Endothelial cell of umbilical vein (primary cell): ENCODE results near the gene GRM5. TPM values are rescaled to one million over a fixed set of nuclear protein-coding genes. Genes with fewer than 3 reads are reported as not detected.

Experiments used
- BruUV-seq: library from RNA; stranded (reverse); fragments of 400-500 nt; replicated peaks from 2 replicates; lab custom pipeline; 2021; lab: Mats Ljungman, UMichigan
- CTCF ChIA-PET: fragments of 300-600, 350-600 bp; sonication (Branson Sonifier 250); formaldehyde crosslinking; loops from one replicate; lab custom pipeline; 2021; ENCODE audit warnings: antibody characterized with exemption, inconsistent platforms; lab: Charles Lee
- POLR2A ChIA-PET: fragments of 300-600, 350-600 bp; sonication (Branson Sonifier 250); formaldehyde crosslinking; loops from one replicate; lab custom pipeline; 2021; ENCODE audit warnings: antibody characterized with exemption, inconsistent platforms; lab: Charles Lee
- DNase-seq: peaks from one replicate; pipeline ENCODE4 v3.0.0-alpha.2; 2011; ENCODE audit warnings: low read depth, low spot score
- FAIRE-seq: peaks from 2 replicates; lab custom pipeline; 2011; peaks lifted over from hg19 to GRCh38; lab: Jason Lieb, UNC
- H2AFZ ChIP-seq: 2 replicates; pipeline ENCODE4 v1.6.0; 2012; ENCODE audit warnings: low read depth, low read length, control low read depth, inconsistent platforms
- H3K27ac ChIP-seq: 2 replicates; pipeline ENCODE4 v1.5.1; 2011; ENCODE audit warnings: low read depth, mild to moderate bottlenecking, control low read depth, low read length, moderate library complexity; ENCODE audit not compliant: insufficient read depth
- H3K27me3 ChIP-seq, 2 experiments: 2 replicates each; pipeline versions ENCODE4 v1.6.0 to v1.6.1; 2011; ENCODE audit warnings: low read length in 2 of 2, mixed read lengths in 1 of 2; ENCODE audit not compliant: control insufficient read depth in 2 of 2, insufficient read depth in 2 of 2
- H3K36me3 ChIP-seq, 2 experiments: 2 replicates in 1 of 2; 3 replicates in 1 of 2; pipeline ENCODE4 v1.5.1; 2011; ENCODE audit warnings: low read length in 2 of 2, mild to moderate bottlenecking in 1 of 2, moderate library complexity in 1 of 2; ENCODE audit not compliant: control insufficient read depth in 2 of 2, insufficient read depth in 2 of 2; ENCODE audit errors: extremely low read depth in 1 of 2
- H3K4me1 ChIP-seq: 3 replicates; pipeline ENCODE4 v1.5.1; 2011; ENCODE audit warnings: mild to moderate bottlenecking, low read length; ENCODE audit not compliant: control insufficient read depth, insufficient read depth; ENCODE audit errors: extremely low read depth
- H3K4me2 ChIP-seq: 2 replicates; pipeline ENCODE4 v1.6.1; 2011; ENCODE audit warnings: low read length, control low read depth, mixed read lengths; ENCODE audit not compliant: insufficient read depth
- H3K4me3 ChIP-seq, 3 experiments: fragments of 200-600 bp in 1 of 3; sonication (generic), shearing (Covaris generic) in 1 of 3; replicated peaks in 1 of 3; 2 replicates each; pipeline ENCODE4 v1.5.1; 2011 to 2016; ENCODE audit warnings: control low read depth in 3 of 3, low read length in 3 of 3, mild to moderate bottlenecking in 2 of 3, inconsistent platforms in 1 of 3, low read depth in 1 of 3, moderate library complexity in 1 of 3; ENCODE audit not compliant: insufficient read depth in 1 of 3
- H3K79me2 ChIP-seq: 2 replicates; pipeline ENCODE4 v1.6.0; 2012; ENCODE audit warnings: low read length, inconsistent platforms; ENCODE audit not compliant: control insufficient read depth, insufficient read depth
- H3K9ac ChIP-seq: replicated peaks from 2 replicates; pipeline ENCODE3; 2011; ENCODE audit warnings: low read length, control low read depth; ENCODE audit not compliant: insufficient read depth; ENCODE audit errors: extremely low read depth
- H3K9me1 ChIP-seq: replicated peaks from 3 replicates; pipeline ENCODE4 v1.6.0; 2011; ENCODE audit warnings: mild to moderate bottlenecking, low read length; ENCODE audit not compliant: control insufficient read depth, insufficient read depth; ENCODE audit errors: extremely low read depth
- H3K9me3 ChIP-seq: replicated peaks from 2 replicates; pipeline ENCODE4 v1.5.1; 2012; ENCODE audit warnings: low read length, inconsistent platforms; ENCODE audit not compliant: control insufficient read depth, insufficient read depth
- H4K20me1 ChIP-seq: replicated peaks from 2 replicates; pipeline ENCODE3; 2011; ENCODE audit warnings: mild to moderate bottlenecking, low read length; ENCODE audit not compliant: control insufficient read depth, insufficient read depth; ENCODE audit errors: extremely low read depth
- EZH2 ChIP-seq: IDR thresholded peaks from 2 replicates; pipeline ENCODE4 v1.6.1; 2012; ENCODE audit warnings: borderline replicate concordance, low read depth, mild to moderate bottlenecking, moderate library complexity, low read length, inconsistent platforms; ENCODE audit not compliant: severe bottlenecking
- FOS ChIP-seq: IDR thresholded peaks from 2 replicates; pipeline ENCODE4 v1.6.1; 2011; ENCODE audit warnings: mild to moderate bottlenecking, low read length, moderate library complexity, borderline replicate concordance; ENCODE audit not compliant: insufficient read depth
- GATA2 ChIP-seq: IDR thresholded peaks from 2 replicates; pipeline ENCODE4 v1.7.0; 2011; ENCODE audit warnings: low read depth, mild to moderate bottlenecking, moderate library complexity, mixed read lengths, low read length; ENCODE audit not compliant: insufficient read length, insufficient read depth
- JUN ChIP-seq: IDR thresholded peaks from 2 replicates; pipeline ENCODE4 v1.6.1; 2011; ENCODE audit warnings: borderline replicate concordance, low read depth; ENCODE audit not compliant: insufficient read length, insufficient read depth
- MYC ChIP-seq: IDR thresholded peaks from one replicate; pipeline ENCODE4 v1.6.1; 2011; ENCODE audit warnings: mild to moderate bottlenecking, low read depth, low read length
- POLR2A ChIP-seq: IDR thresholded peaks from 2 replicates; pipeline ENCODE4 v1.6.1; 2012; ENCODE audit warnings: low read depth, mild to moderate bottlenecking, control low read depth, low read length
- POLR2AphosphoS5 ChIP-seq: IDR thresholded peaks from 2 replicates; pipeline ENCODE4 v1.6.1; 2012; ENCODE audit warnings: low read depth, mild to moderate bottlenecking, control low read depth, low read length, moderate library complexity; ENCODE audit not compliant: insufficient read depth
- dilution Hi-C: fragments of 300-500 bp; cut with MboI; formaldehyde crosslinking; loops from one replicate; pipeline ENCODE4 v1.15.0; 2019; ENCODE audit warnings: low sequenced_read_pairs; ENCODE audit not compliant: extremely low pct_ligation_motif_present
- intact Hi-C: fragments of 100-400 bp; cut with micrococcal nuclease; formaldehyde crosslinking; loops from one replicate; pipeline ENCODE4 v1.10.0; 2022
- polyA plus RNA-seq, 4 experiments: library from polyadenylated mRNA; depleted of rRNA in 3 of 4; stranded (reverse) in 3 of 4; unstranded in 1 of 4; fragments of >200 nt; gene quantifications; 2 replicates each; pipeline versions ENCODE4 v1.2.1 to v1.2.3, GENCODE V29; 2011 to 2012; ENCODE audit warnings: missing spikeins in 1 of 4
- total RNA-seq: library from RNA; stranded (reverse); gene quantifications from 2 replicates; pipeline ENCODE4 v1.2.3, GENCODE V29; 2021
- TF ChIP-seq, protein P1 (sequence below): IDR thresholded peaks from 2 replicates; pipeline ENCODE4 v1.6.1; 2011; ENCODE audit not compliant: insufficient read depth, insufficient read length
- TF ChIP-seq, protein P2 (sequence below), 2 donors: IDR thresholded peaks; 1 replicate in 1 of 2; 2 replicates in 1 of 2; pipeline ENCODE4 v1.5.1; 2011; ENCODE audit warnings: low read length in 2 of 2, mild to moderate bottlenecking in 2 of 2, moderate library complexity in 2 of 2, control low read depth in 1 of 2, inconsistent platforms in 1 of 2, low read depth in 1 of 2; ENCODE audit not compliant: insufficient read depth in 1 of 2; ENCODE audit errors: extremely low read depth in 1 of 2

Gene GRM5
- total and polyA plus RNA-seq, 2 donors (not counting 3 experiments of a cell fraction or from before 2014, with no cell fraction given) = 0.10 to 0.11 TPM

DNA sequence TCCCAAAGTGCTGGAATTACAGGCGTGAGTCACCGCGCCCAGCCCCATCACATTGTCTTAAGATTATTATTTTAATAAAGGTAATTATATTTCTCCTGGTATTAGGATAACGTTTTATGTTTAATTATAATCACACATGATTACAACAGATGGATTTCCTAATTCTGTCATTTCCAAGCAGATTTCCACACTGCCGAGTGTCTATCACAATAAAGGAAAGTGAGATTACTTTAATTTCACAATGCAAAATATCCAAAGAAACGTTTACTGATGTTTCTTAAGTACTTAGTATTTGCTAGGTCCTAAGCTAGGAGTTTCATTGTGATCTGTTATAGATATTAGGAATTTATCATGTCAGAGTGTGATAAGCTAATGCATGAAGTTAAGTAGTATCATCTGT lies 524.8 kb downstream of the GRM5 start:
- Histone ChIP-seq H4K20me1 (no peaks in the 10 kb centered on the region), H3K79me2 (no peaks in the 10 kb centered on the region), H3K27me3 (no peaks in the 10 kb centered on the region), H3K36me3 (no peaks in the 10 kb centered on the region), H3K4me1 (peaks cover 29% of the 10 kb centered on the region), H3K4me3 (no peak overlapping the region), H2AFZ (no peak overlapping the region), H3K27ac (no peak overlapping the region), H3K9me3 (no peaks in the 10 kb centered on the region), H3K9ac (no peak overlapping the region), H3K9me1 (no peaks in the 10 kb centered on the region), H3K4me2 (no peak overlapping the region)
- BruUV-seq = no TSS peak
- intact Hi-C loops = loop anchor here (10.0 kb wide), 1 partner anchor 1116 kb away; no protein-coding TSS in a partner anchor
- dilution Hi-C loops = no loop called here
- DNase-seq = no peak
- FAIRE-seq = no peak
- TF ChIP-seq POLR2A (no peak), JUN (no peak), EZH2 (no peak), POLR2AphosphoS5 (no peak), MYC (no peak), FOS (no peak), GATA2 (no peak)
- TF ChIP-seq, protein P1, sequence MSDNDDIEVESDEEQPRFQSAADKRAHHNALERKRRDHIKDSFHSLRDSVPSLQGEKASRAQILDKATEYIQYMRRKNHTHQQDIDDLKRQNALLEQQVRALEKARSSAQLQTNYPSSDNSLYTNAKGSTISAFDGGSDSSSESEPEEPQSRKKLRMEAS = no peak
- TF ChIP-seq, protein P2, sequence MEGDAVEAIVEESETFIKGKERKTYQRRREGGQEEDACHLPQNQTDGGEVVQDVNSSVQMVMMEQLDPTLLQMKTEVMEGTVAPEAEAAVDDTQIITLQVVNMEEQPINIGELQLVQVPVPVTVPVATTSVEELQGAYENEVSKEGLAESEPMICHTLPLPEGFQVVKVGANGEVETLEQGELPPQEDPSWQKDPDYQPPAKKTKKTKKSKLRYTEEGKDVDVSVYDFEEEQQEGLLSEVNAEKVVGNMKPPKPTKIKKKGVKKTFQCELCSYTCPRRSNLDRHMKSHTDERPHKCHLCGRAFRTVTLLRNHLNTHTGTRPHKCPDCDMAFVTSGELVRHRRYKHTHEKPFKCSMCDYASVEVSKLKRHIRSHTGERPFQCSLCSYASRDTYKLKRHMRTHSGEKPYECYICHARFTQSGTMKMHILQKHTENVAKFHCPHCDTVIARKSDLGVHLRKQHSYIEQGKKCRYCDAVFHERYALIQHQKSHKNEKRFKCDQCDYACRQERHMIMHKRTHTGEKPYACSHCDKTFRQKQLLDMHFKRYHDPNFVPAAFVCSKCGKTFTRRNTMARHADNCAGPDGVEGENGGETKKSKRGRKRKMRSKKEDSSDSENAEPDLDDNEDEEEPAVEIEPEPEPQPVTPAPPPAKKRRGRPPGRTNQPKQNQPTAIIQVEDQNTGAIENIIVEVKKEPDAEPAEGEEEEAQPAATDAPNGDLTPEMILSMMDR (IDR thresholded peaks at IDR 0.05; ENCODE audit: extremely low read depth in 1 of 2, insufficient read depth in 1 of 2, low read depth in 1 of 2, low read length in 2 of 2) = no peak
- ChIA-PET POLR2A (no interaction called here), CTCF (interaction anchor here (1.2 to 5.1 kb wide), 5 partner anchors 12 to 524 kb away, joined by 3 to 226 read pairs (median 52); no protein-coding TSS in a partner anchor)
